ENCODE data around the gene SMURF1.

SMURF1 gene

DNA sequence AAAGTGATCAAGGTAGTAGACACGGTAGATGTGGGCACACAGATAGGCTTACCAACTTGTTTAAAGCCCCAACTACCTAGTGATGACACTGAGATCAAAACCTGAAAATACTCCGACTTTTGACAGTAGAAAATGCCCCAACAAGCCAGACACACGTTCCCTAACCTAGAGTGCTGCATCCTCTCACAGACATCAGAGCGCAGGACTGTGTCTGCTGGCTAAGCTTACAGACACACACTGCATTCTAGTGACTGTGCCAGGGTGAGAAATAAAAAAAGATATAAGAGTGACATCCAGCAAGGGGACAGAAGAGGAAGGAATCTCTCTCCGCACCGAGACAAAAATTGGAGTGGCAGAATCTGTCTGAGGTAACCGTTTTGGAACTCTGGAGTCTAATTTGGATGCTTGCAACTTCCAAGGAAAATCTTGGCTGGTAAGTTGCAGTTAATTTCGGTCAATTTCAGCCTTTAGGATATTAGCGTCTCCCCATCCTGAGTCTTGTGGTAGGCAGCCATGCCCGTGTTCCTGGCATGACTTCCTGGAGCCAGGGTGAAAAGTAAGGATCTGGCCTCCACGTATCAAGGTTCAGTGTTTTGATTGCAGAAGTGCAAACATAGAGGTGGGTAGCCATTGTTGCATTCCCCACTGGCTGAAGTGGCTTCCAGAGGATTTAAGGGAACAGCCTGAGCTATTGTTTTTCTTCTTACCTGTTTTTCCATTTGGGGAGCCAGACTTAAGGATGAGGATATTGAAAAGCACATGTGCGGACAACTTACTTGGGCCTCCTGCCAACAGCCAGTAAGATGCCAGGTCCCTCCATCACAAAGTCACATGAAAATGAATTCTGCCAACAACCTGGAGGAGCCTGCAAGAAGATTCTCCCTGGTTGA is 124.1 kb downstream of the SMURF1 start:
- Histone ChIP-seq H3K36me3 (peaks cover 29% of the 10 kb centered on the region), H3K27ac (no peak overlapping the region), H3K4me3 (ENCODE audit: low read depth, low read length) (no peak overlapping the region), H3K27me3 (ENCODE audit: insufficient read depth, low read depth, severe bottlenecking) (no peaks in the 10 kb centered on the region), H3K9me3 (ENCODE audit: severe bottlenecking) (no peaks in the 10 kb centered on the region)
- TF ChIP-seq, protein P1, sequence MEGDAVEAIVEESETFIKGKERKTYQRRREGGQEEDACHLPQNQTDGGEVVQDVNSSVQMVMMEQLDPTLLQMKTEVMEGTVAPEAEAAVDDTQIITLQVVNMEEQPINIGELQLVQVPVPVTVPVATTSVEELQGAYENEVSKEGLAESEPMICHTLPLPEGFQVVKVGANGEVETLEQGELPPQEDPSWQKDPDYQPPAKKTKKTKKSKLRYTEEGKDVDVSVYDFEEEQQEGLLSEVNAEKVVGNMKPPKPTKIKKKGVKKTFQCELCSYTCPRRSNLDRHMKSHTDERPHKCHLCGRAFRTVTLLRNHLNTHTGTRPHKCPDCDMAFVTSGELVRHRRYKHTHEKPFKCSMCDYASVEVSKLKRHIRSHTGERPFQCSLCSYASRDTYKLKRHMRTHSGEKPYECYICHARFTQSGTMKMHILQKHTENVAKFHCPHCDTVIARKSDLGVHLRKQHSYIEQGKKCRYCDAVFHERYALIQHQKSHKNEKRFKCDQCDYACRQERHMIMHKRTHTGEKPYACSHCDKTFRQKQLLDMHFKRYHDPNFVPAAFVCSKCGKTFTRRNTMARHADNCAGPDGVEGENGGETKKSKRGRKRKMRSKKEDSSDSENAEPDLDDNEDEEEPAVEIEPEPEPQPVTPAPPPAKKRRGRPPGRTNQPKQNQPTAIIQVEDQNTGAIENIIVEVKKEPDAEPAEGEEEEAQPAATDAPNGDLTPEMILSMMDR (IDR thresholded peaks at IDR 0.05; ENCODE audit: low read depth, low read length) = no peak
- DNase-seq = no peak

DNA sequence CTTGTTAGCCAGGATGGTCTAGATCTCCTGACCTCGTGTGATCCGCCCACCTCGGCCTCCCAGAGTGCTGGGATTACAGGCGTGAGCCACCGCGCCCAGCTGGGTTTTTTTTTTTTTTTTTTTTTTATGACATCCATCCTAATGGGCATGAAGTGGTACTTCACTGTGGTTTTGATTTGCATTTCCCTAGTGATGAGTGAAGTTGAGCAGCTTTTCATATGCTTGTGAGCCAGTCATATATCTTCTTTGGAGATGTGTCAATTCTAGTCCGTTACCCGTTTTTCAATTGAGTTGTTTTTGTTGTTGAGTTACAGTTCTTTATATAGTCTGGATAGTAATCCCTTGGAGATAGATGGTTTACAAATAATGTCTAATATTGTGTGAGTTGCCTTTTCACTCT is 127.7 kb downstream of the SMURF1 start:
- Histone ChIP-seq H3K27me3 (ENCODE audit: insufficient read depth, low read depth, severe bottlenecking) (no peaks in the 10 kb centered on the region), H3K36me3 (peaks cover 65% of the 10 kb centered on the region), H3K4me3 (ENCODE audit: low read depth, low read length) (no peak overlapping the region), H3K9me3 (ENCODE audit: severe bottlenecking) (no peaks in the 10 kb centered on the region), H3K27ac (no peak overlapping the region)
- no peak for DNase-seq
- TF ChIP-seq, protein P1 (IDR thresholded peaks at IDR 0.05; ENCODE audit: low read depth, low read length) = no peak

DNA sequence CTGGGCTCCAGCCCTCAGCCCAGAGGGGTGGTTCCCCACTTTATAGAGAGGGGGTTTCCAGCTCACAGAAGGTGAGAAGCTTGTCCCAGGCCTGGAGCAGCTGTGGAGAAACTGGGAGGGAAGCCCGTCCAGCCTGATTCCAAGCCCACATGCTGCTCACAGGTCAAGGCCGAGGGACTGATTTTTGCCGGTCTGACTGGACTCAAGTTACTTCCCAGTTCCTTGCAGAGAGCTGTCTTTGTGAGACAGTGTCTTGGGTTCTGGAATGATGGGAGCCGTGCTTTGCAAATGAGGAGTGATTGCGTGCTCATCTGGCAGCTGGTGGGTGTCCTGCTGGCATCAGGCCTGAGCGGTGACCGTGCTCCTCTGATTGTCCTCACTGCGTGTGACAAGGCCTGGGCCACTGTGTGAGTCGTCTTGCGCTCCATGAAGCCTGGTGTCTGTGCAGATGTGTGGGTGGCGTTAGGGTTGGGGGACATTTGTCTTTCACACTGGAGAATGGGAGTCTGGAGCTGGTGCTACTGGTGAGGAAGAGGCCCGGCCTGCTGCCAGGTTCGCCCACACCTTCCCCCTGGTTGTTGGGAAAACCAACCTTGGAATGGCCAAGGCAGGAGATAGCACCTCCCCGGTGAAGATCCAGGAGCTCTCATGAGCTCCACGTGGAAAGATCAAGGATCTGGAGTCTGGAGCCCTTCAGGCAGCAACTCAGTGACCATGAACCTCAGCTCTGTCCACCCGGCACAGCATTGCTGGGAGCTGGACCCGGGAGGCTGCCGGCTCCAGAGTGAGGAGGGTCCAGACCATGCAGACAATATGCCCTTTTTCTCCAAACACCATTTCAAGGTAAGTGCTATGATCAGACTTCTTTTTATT is 129.6 kb downstream of the SMURF1 start:
- Histone ChIP-seq H3K36me3 (peaks cover 70% of the 10 kb centered on the region), H3K9me3 (ENCODE audit: severe bottlenecking) (no peaks in the 10 kb centered on the region), H3K4me3 (ENCODE audit: low read depth, low read length) (no peak overlapping the region), H3K27ac (no peak overlapping the region), H3K27me3 (ENCODE audit: insufficient read depth, low read depth, severe bottlenecking) (no peaks in the 10 kb centered on the region)
- TF ChIP-seq, protein P1 (IDR thresholded peaks at IDR 0.05; ENCODE audit: low read depth, low read length) = no peak
- DNase-seq = no peak

DNA sequence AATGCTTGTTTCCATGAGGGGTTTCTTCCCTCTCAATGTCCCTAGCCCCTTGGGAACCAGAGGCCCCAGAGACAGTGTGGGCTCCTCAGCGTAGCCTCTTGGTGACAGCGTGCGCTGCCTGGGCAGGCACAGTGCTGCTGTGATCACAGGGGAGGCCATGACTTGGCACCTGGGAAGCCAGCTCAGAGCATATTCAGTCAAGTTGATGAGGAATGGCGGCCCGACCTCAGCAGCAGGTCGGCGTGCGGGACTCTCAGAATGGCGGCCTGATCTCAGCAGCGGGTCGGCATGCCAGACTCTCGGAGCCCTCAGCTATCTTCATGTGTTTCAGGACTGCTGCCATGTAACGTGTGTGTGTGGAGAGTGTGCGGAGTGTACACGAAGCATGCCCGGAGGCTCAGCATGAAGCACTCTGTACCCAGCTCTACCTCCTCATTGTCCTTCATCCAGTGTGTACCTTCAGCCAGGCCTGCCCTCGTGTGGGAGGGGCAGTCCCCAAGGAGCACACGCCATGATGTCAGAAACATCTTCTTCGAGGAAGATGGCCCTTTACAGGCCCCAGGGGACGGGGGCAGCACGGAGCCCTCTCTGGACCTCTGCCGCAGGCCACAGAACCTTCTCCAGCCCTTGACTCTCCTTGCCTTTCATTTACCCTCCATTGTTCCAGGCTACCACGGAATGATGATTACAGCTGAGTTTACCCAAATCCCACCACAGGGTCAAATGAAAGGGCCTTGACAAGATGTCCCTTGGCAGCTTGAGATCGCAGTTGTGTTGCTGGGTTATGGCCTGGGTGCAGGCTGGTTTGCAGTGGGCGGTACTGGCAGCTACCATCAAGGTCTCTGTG is 130.4 kb downstream of the SMURF1 start:
- H3K9me3 ChIP-seq (ENCODE audit: severe bottlenecking) = no peaks in the 10 kb centered on the region
- peaks cover 78% of the 10 kb centered on the region for H3K36me3 ChIP-seq
- DNase-seq = no peak

GRCh38 chr7:99012722-99013121 is 131.2 kb downstream of the SMURF1 start:
- Histone ChIP-seq H3K9me3 (ENCODE audit: severe bottlenecking) (no peaks in the 10 kb centered on the region), H3K27ac (no peak overlapping the region), H3K4me3 (ENCODE audit: low read depth, low read length) (no peak overlapping the region), H3K27me3 (ENCODE audit: insufficient read depth, low read depth, severe bottlenecking) (no peaks in the 10 kb centered on the region), H3K36me3 (peaks cover 84% of the 10 kb centered on the region)
- DNase-seq = no peak
- TF ChIP-seq, protein P1 (IDR thresholded peaks at IDR 0.05; ENCODE audit: low read depth, low read length) = no peak

More for the DNA sequence above, 130.4 kb downstream of the SMURF1 start:
- H3K4me3 ChIP-seq (ENCODE audit: low read depth, low read length) = no peak overlapping the region
- TF ChIP-seq, protein P1 (IDR thresholded peaks at IDR 0.05; ENCODE audit: low read depth, low read length) = no peak
- H3K27me3 ChIP-seq (ENCODE audit: insufficient read depth, low read depth, severe bottlenecking) = no peaks in the 10 kb centered on the region
- H3K27ac ChIP-seq = no peak overlapping the region
